IMR-90 (cell line): ENCODE measurements around the gene EXO1. TPM values are rescaled to one million over a fixed set of nuclear protein-coding genes. Genes with fewer than 3 reads are reported as not detected.
A peak's percentile ranks its signal among the peaks of the same experiment; 100 is the strongest.

ENCODE experiments used
- ELK1 ChIP-seq: fragments of 150-350 bp; IDR thresholded peaks from 2 replicates; pipeline ENCODE4 v1.6.1; 2016; ENCODE audit warnings: low read depth, mild to moderate bottlenecking, low read length, moderate library complexity, borderline replicate concordance
- RCOR1 ChIP-seq: IDR thresholded peaks from 2 replicates; pipeline ENCODE4 v1.6.1; 2012; ENCODE audit warnings: mild to moderate bottlenecking, low read length, improper control_type of control experiment; ENCODE audit not compliant: insufficient replicate concordance
- SMC3 ChIP-seq: fragments of 150-350 bp; IDR thresholded peaks from 2 replicates; pipeline ENCODE4 v1.6.1; 2016; ENCODE audit warnings: low read depth, mild to moderate bottlenecking, antibody characterized with exemption, low read length, moderate library complexity
- polyA plus RNA-seq, 3 experiments: library from polyadenylated mRNA; depleted of rRNA; stranded (reverse); fragments of >200 nt; gene quantifications; 2 replicates each; pipeline ENCODE4 v1.2.3, GENCODE V29; 2012; ENCODE audit warnings: low replicate concordance in 1 of 3
- total RNA-seq: library from RNA; depleted of rRNA; stranded (reverse); fragments of >200 nt; gene quantifications from 2 replicates; pipeline ENCODE4 v1.2.3, GENCODE V29; 2012

The EXO1 gene
- total and polyA plus RNA-seq, 2 of the 4 experiments (the other 2 are of a cell fraction), result 5.1 to 12.9 TPM

- TF ChIP-seq RCOR1, result no peak
- TF ChIP-seq SMC3, result peak; percentile 33
- no peak for TF ChIP-seq ELK1
These were observed at the start of gene EXO1 (continued) for GRCh38 chr1:241847796-241848685.
